H1 (cell line): ENCODE data around the gene RPP30.
A peak's percentile ranks its signal among the peaks of the same experiment; 100 is the strongest.

Experiments
- ATF2 ChIP-seq: IDR thresholded peaks from 2 replicates; pipeline ENCODE4 v1.6.1; 2012; ENCODE audit warnings: low read length, inconsistent platforms
- CBX8 ChIP-seq: fragments of 300-800, 300-1000 bp; sonication (generic); IDR thresholded peaks from 2 replicates; pipeline ENCODE4 v1.7.1; 2016; ENCODE audit warnings: low read depth, low read length, borderline replicate concordance
- CTCF ChIP-seq, 3 experiments: IDR thresholded peaks; 1 replicate in 2 of 3; 2 replicates in 1 of 3; pipeline versions ENCODE4 v1.5.1 to v1.6.1; 2011; ENCODE audit warnings: low read length in 3 of 3, mild to moderate bottlenecking in 3 of 3, inconsistent platforms in 2 of 3, low read depth in 1 of 3, moderate library complexity in 1 of 3; ENCODE audit not compliant: insufficient read depth in 1 of 3; ENCODE audit errors: control extremely low read depth in 1 of 3
- EP300 ChIP-seq, 2 experiments: IDR thresholded peaks; 1 replicate in 1 of 2; 2 replicates in 1 of 2; pipeline ENCODE4 v1.6.1; 2011 to 2012; ENCODE audit warnings: low read depth in 2 of 2, low read length in 2 of 2, mild to moderate bottlenecking in 2 of 2, borderline replicate concordance in 1 of 2, inconsistent platforms in 1 of 2, moderate library complexity in 1 of 2
- HDAC2 ChIP-seq, 2 experiments: fragments of 300-600 bp in 1 of 2; sonication (generic) in 1 of 2; IDR thresholded peaks; 2 replicates each; pipeline ENCODE4 v1.6.1; 2011 to 2012; ENCODE audit warnings: low read depth in 2 of 2, low read length in 2 of 2, mild to moderate bottlenecking in 2 of 2, moderate library complexity in 2 of 2, borderline replicate concordance in 1 of 2, inconsistent platforms in 1 of 2
- KDM5A ChIP-seq: fragments of 200-600 bp; IDR thresholded peaks from 2 replicates; pipeline ENCODE4 v1.7.1; 2012; ENCODE audit warnings: mild to moderate bottlenecking, low read length, inconsistent platforms, mixed read lengths
- MAX ChIP-seq: IDR thresholded peaks from 2 replicates; pipeline ENCODE4 v1.6.1; 2012; ENCODE audit warnings: inconsistent platforms
- POLR2A ChIP-seq, 2 experiments: IDR thresholded peaks; 1 replicate in 1 of 2; 2 replicates in 1 of 2; pipeline ENCODE4 v1.6.1; 2011; ENCODE audit warnings: low read depth in 2 of 2, low read length in 2 of 2, mild to moderate bottlenecking in 2 of 2; ENCODE audit errors: control extremely low read depth in 1 of 2
- TEAD4 ChIP-seq: IDR thresholded peaks from 2 replicates; pipeline ENCODE4 v1.6.1; 2012; ENCODE audit warnings: low read depth, low read length, inconsistent platforms, mixed read lengths
- YY1 ChIP-seq: IDR thresholded peaks from 2 replicates; pipeline ENCODE4 v1.6.1; 2011; ENCODE audit warnings: low read depth, mild to moderate bottlenecking, low read length

- TF ChIP-seq HDAC2 (IDR thresholded peaks at IDR 0.05; ENCODE audit: borderline replicate concordance in 1 of 2, low read depth in 2 of 2, low read length in 2 of 2) (no peak), KDM5A (no peak), CTCF (IDR thresholded peaks at IDR 0.05; ENCODE audit: control extremely low read depth in 1 of 3, insufficient read depth in 1 of 3, low read depth in 1 of 3, low read length in 3 of 3) (peak; percentile 45 to 69 (median 55)), EP300 (IDR thresholded peaks at IDR 0.05; ENCODE audit: borderline replicate concordance in 1 of 2, low read depth in 2 of 2, low read length in 2 of 2) (no peak), MAX (peak; percentile 73), ATF2 (no peak), YY1 (peak; percentile 32; the same call in 1 of the 2 replicates), POLR2A (IDR thresholded peaks at IDR 0.05; ENCODE audit: control extremely low read depth in 1 of 2, low read depth in 2 of 2, low read length in 2 of 2) (no peak), CBX8 (no peak), TEAD4 (no peak)
Measured at GRCh38 chr10:90857635-90858460, 13.9 kb upstream of the RPP30 start, which contains the start of gene HTR7.
